Muscle layer of duodenum (tissue), 2 donors: Measurements from ENCODE around the gene IFT80.
A peak's percentile ranks its signal among the peaks of the same experiment; 100 is the strongest.

ENCODE experiments used
- H3K27ac ChIP-seq: one replicate; pipeline ENCODE4 v1.7.0; 2013; ENCODE audit warnings: mild to moderate bottlenecking, low read length
- H3K27me3 ChIP-seq: one replicate; pipeline ENCODE4 v1.7.0; 2013; ENCODE audit warnings: low read depth, mild to moderate bottlenecking, control low read depth, low read length
- H3K36me3 ChIP-seq, 2 donors: one replicate each; pipeline ENCODE4 v1.7.0; 2013; ENCODE audit warnings: low read length in 2 of 2, control low read depth in 1 of 2, mild to moderate bottlenecking in 1 of 2; ENCODE audit not compliant: insufficient read depth in 2 of 2, control insufficient read depth in 1 of 2
- H3K4me1 ChIP-seq, 2 donors: one replicate each; pipeline ENCODE4 v1.7.0; 2013; ENCODE audit warnings: low read length in 2 of 2, mild to moderate bottlenecking in 2 of 2, control low read depth in 1 of 2, moderate library complexity in 1 of 2; ENCODE audit not compliant: insufficient read depth in 2 of 2, control insufficient read depth in 1 of 2
- H3K4me3 ChIP-seq, 2 donors: one replicate each; pipeline ENCODE4 v1.7.0; 2013; ENCODE audit warnings: low read length in 2 of 2, low read depth in 1 of 2, mild to moderate bottlenecking in 1 of 2
- H3K9me3 ChIP-seq, 2 donors: one replicate each; pipeline ENCODE4 v1.7.0; 2013; ENCODE audit warnings: low read length in 2 of 2, control low read depth in 1 of 2, mild to moderate bottlenecking in 1 of 2; ENCODE audit not compliant: control insufficient read depth in 1 of 2
- donor health status: healthy.

Gene IFT80

DNA sequence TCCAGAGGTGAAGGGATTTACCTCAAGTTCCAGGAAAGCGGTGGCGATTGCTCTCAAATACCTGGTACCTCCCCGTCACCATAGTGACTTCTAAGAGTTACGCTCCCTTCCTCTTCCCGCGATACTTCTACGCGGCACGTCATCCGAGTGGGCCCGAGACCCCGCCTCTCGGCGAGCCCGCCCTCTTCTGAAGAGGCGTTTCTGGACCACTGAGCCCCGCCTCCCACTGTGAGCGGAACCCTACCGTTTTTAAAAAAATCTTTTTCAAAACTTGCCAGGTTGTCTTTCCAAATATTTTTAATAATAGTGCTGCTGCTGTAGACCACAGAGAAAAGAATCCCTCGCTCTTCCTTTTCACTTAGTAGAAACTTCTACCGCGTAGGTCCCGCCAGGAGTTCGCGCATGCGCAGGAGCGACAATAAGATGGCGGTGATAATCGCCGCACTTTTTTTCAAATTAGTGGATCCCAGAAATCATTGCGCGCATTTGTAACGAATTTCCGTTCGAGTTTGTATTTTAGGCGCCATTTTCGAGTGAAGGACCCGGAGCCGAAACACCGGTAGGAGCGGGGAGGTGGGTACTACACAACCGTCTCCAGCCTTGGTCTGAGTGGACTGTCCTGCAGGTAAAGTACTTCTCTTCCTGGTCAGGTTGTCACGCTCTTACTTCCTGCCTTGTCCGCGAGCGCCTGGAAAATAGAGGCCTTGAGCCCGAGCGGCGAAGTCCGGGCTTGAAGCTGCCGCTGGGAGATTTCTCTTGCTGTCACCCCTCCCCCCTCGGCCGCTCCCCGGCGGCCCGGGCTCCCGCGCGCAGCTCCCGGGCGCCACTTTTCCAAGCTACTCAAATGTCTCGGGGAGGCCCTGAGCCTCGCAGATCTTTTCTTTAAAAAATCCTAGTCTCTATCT, at the start of gene IFT80, which contains the start of gene SMC4:
Gene IFT80 (minus strand): TSS at position 101 of the 905 bp plus-strand sequence. CDS start 14,625 bp downstream, outside the sequence.
Gene SMC4 (plus strand): TSS at position 526 of the 905 bp plus-strand sequence. CDS start 1,177 bp downstream, outside the sequence.
- Histone ChIP-seq H3K27me3 (no peaks in the 10 kb centered on the region), H3K4me1 (peaks cover 0 to 21% of the 10 kb centered on the region in 2 donors), H3K9me3 (no peaks in the 10 kb centered on the region), H3K36me3 (no peaks in the 10 kb centered on the region), H3K4me3 (peak within 1 kb of the TSS; percentile 96 to 100), H3K27ac (peak within 1 kb of the TSS; percentile 90)

GRCh38 chr3:160447544-160447943, 48.5 kb upstream of the IFT80 start:
- Histone ChIP-seq H3K4me1 (peaks cover 0 to 12% of the 10 kb centered on the region in 2 donors), H3K9me3 (peaks cover 0 to 2% of the 10 kb centered on the region in 2 donors), H3K36me3 (no peaks in the 10 kb centered on the region), H3K27me3 (no peaks in the 10 kb centered on the region), H3K4me3 (no peak overlapping the region), H3K27ac (no peak overlapping the region)

DNA sequence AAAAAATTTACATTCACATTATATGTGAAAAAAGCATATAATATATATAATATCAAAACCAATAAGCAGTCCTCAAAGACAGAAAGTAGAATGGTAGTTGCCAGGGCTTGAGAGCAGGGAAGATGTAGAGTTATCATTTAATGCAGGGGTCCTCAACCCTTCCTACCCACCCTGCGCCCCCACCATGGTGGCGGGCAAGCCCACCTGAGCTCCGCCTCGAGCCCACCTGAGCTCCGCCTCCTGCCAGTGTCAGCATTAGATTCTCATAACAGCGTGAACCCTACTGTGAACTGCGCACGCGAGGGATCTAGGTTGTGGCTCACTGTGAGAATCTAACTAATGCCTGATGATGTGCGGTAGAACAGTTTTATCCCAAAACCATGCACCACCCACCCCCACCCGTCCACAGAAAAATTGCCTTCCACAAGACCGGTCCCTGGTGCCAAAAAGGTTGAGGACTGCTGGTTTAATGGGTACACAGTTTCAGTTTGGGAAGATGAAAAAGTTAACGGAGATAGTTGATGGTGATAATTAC, 47.6 kb upstream of the IFT80 start:
- no peaks in the 10 kb centered on the region for H3K36me3 ChIP-seq
- no peak overlapping the region for H3K4me3 ChIP-seq
- peaks cover 0 to 12% of the 10 kb centered on the region in 2 donors for H3K4me1 ChIP-seq
- H3K27ac ChIP-seq: no peak overlapping the region
- no peaks in the 10 kb centered on the region for H3K27me3 ChIP-seq
- H3K9me3 ChIP-seq: peaks cover 0 to 2% of the 10 kb centered on the region in 2 donors

DNA sequence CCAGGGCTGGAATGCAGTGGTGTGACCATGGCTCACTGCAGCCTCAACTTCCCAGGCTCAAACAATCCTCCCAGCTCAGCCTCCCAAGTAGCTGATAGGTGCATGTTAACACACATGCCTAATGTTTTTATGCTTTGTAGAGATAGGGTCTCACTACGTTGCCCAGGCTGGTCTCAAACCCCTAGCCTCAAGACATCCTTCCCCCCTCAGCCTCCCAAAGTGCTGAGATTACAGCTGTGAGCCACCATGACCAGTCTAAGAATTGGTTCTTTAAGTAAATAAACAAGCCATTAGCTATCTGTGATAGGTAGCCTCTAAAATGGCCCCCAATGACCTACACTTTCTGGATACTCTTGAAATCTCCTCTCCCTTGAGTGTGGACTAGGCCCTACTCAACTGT, 46.8 kb upstream of the IFT80 start:
- H3K27ac ChIP-seq: no peak overlapping the region
- H3K4me1 ChIP-seq: peaks cover 0 to 12% of the 10 kb centered on the region in 2 donors
- H3K4me3 ChIP-seq: no peak overlapping the region
- H3K9me3 ChIP-seq: peaks cover 0 to 2% of the 10 kb centered on the region in 2 donors
- no peaks in the 10 kb centered on the region for H3K27me3 ChIP-seq
- no peaks in the 10 kb centered on the region for H3K36me3 ChIP-seq

DNA sequence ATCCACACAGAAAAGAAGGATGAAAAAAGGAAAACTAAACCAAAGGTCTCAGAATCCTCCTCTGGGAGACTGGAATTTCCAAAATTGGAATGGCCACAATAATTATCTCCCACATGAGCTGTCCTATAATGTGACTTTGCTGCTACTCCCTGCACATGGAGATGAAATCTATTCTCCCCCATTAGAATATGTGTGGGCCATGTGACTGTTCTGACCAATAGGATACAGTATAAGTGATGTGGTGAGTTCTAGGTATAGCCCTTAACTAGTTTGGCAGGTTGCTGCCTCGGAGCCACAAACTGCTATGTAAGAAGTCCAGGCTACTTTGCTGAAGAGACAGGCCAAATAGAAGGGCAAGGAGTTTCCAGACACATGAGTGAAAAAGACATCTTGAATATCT, 45.4 kb upstream of the IFT80 start:
- Histone ChIP-seq H3K4me3 (no peak overlapping the region), H3K9me3 (peaks cover 0 to 2% of the 10 kb centered on the region in 2 donors), H3K27ac (no peak overlapping the region), H3K27me3 (no peaks in the 10 kb centered on the region), H3K4me1 (peaks cover 0 to 6% of the 10 kb centered on the region in 2 donors), H3K36me3 (no peaks in the 10 kb centered on the region)

DNA sequence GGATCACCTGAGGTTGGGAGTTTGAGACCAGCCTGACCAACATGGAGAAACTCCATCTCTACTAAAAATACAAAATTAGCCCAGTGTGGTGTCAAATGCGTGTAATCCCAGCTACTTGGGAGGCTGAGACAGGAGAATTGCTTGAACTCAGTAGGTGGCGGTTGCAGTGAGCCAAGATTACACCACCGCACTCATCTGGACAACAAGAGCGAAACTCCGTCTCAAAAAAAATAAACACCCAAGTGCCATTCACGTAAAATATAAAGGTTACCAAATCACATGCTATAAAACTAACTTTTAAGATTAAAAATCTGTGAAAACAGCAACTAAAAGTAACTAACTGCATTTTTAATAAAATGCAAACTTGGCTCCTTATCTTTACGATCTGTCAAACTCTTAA, 41.7 kb upstream of the IFT80 start:
- no peak overlapping the region for H3K27ac ChIP-seq
- peaks cover 0 to 2% of the 10 kb centered on the region in 2 donors for H3K9me3 ChIP-seq
- no peaks in the 10 kb centered on the region for H3K4me1 ChIP-seq
- no peaks in the 10 kb centered on the region for H3K27me3 ChIP-seq
- H3K36me3 ChIP-seq: no peaks in the 10 kb centered on the region
- H3K4me3 ChIP-seq: no peak overlapping the region

DNA sequence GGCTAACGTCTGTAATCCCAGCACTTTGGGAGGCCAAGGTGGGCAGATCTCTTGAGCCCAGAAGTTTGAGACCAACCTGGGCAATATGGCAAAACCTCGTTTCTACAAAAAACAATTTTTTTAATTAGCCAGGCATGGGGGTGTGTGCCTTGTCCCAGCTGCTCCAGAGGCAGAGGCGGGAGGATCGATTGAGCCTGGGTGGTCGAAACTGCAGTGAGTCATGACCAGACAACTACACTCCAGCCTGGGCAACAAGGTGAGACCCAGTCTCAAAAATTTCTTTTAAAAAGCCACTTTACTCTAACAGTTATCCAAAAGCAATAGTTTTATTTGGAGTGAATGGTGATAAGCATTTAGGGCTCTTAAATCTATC, 38.0 kb upstream of the IFT80 start:
- Histone ChIP-seq H3K27me3 (no peaks in the 10 kb centered on the region), H3K4me1 (no peaks in the 10 kb centered on the region), H3K4me3 (no peak overlapping the region), H3K27ac (no peak overlapping the region), H3K36me3 (peaks cover 4 to 26% of the 10 kb centered on the region in 2 donors), H3K9me3 (no peaks in the 10 kb centered on the region)

GRCh38 chr3:160435747-160436146, 36.7 kb upstream of the IFT80 start:
- Histone ChIP-seq H3K4me3 (no peak overlapping the region), H3K9me3 (no peaks in the 10 kb centered on the region), H3K27ac (no peak overlapping the region), H3K27me3 (no peaks in the 10 kb centered on the region), H3K36me3 (peaks cover 10 to 39% of the 10 kb centered on the region in 2 donors), H3K4me1 (no peaks in the 10 kb centered on the region)

GRCh38 chr3:160435095-160435494, 36.1 kb upstream of the IFT80 start:
- no peak overlapping the region for H3K27ac ChIP-seq
- no peaks in the 10 kb centered on the region for H3K9me3 ChIP-seq
- H3K36me3 ChIP-seq: peaks cover 10 to 45% of the 10 kb centered on the region in 2 donors
- H3K4me1 ChIP-seq: no peaks in the 10 kb centered on the region
- no peak overlapping the region for H3K4me3 ChIP-seq
- H3K27me3 ChIP-seq: no peaks in the 10 kb centered on the region

DNA sequence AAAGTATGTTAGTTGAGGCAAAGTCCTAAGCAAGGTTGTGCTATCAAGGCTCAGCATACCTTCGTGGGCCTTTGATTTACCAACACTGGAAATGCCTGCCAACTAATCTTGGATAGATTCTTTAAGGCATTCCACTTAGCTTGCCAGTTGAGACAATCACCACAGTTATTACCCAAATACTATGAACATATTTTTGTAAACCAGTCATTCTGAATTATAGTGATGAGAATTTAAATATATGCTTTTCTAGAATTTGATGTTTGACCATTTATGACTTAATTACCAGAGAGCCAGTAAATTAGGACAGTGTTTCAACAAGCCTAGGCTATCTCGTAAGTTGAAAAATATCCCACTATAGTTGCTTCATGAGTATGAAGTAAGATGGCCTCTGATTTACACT, 35.0 kb upstream of the IFT80 start:
- peaks cover 10 to 47% of the 10 kb centered on the region in 2 donors for H3K36me3 ChIP-seq
- no peak overlapping the region for H3K27ac ChIP-seq
- no peaks in the 10 kb centered on the region for H3K9me3 ChIP-seq
- H3K4me1 ChIP-seq: no peaks in the 10 kb centered on the region
- no peaks in the 10 kb centered on the region for H3K27me3 ChIP-seq
- H3K4me3 ChIP-seq: no peak overlapping the region

- no peaks in the 10 kb centered on the region for H3K9me3 ChIP-seq
- peaks cover 45 to 60% of the 10 kb centered on the region in 2 donors for H3K36me3 ChIP-seq
Observed at GRCh38 chr3:160427832-160428424, 28.9 kb upstream of the IFT80 start.

More at GRCh38 chr3:160427832-160428424, 28.9 kb upstream of the IFT80 start:
- Histone ChIP-seq H3K4me3 (no peak overlapping the region), H3K4me1 (no peaks in the 10 kb centered on the region), H3K27ac (no peak overlapping the region), H3K27me3 (no peaks in the 10 kb centered on the region)
